HAP-1 (cell line): Measurements from ENCODE around the gene OR8B4.
"Not testable (repeated sequence)": the region's sequence is repeated elsewhere in the genome, so short reads cannot be mapped to it uniquely, and the experiment has no call there.

ENCODE experiments used
- DNase-seq, 2 experiments: peaks; one replicate each; pipeline ENCODE4 v3.0.0-alpha.2; 2016 to 2020; ENCODE audit warnings: low spot score in 2 of 2
- H3K27me3 ChIP-seq: fragments of 250-450 bp; sonication (Bioruptor Pico); 2 replicates; pipeline ENCODE4 v1.5.1; 2020; ENCODE audit warnings: low read depth, mild to moderate bottlenecking, moderate library complexity
- H3K36me3 ChIP-seq: fragments of 250-450 bp; sonication (Bioruptor Pico); replicated peaks from 2 replicates; pipeline ENCODE4 v1.5.1; 2020; ENCODE audit warnings: mild to moderate bottlenecking
- H3K4me1 ChIP-seq: fragments of 250-450 bp; sonication (Bioruptor Pico); 2 replicates; pipeline ENCODE4 v1.5.1; 2020; ENCODE audit warnings: mild to moderate bottlenecking
- H3K4me3 ChIP-seq: fragments of 250-450 bp; sonication (Bioruptor Pico); 2 replicates; pipeline ENCODE4 v1.5.1; 2020; ENCODE audit warnings: mild to moderate bottlenecking, moderate library complexity
- H3K9me3 ChIP-seq: fragments of 250-450 bp; sonication (Bioruptor Pico); 2 replicates; pipeline ENCODE4 v1.5.1; 2020; ENCODE audit warnings: mild to moderate bottlenecking, moderate library complexity
- in situ Hi-C: fragments of 300-500 bp; cut with MboI; formaldehyde crosslinking; loops from 3 replicates; pipeline ENCODE4 v1.14.3; 2020; ENCODE audit warnings: low sequenced_read_pairs, inconsistent platforms, mixed read lengths

Gene OR8B4

GRCh38 chr11:124442442-124442841, 17.8 kb upstream of the OR8B4 start:
- Histone ChIP-seq H3K36me3 (no peaks in the 10 kb centered on the region), H3K27me3 (no peaks in the 10 kb centered on the region), H3K9me3 (no peaks in the 10 kb centered on the region), H3K4me1 (no peaks in the 10 kb centered on the region), H3K4me3 (no peak overlapping the region)
- no peak for DNase-seq
- in situ Hi-C loops, result no loop called here

GRCh38 chr11:124441519-124441918, 16.8 kb upstream of the OR8B4 start:
- Histone ChIP-seq H3K36me3 (no peaks in the 10 kb centered on the region), H3K4me1 (no peaks in the 10 kb centered on the region), H3K4me3 (no peak overlapping the region), H3K27me3 (peaks cover 3% of the 10 kb centered on the region), H3K9me3 (no peaks in the 10 kb centered on the region)
- DNase-seq, result no peak
- in situ Hi-C loops, result no loop called here

DNA sequence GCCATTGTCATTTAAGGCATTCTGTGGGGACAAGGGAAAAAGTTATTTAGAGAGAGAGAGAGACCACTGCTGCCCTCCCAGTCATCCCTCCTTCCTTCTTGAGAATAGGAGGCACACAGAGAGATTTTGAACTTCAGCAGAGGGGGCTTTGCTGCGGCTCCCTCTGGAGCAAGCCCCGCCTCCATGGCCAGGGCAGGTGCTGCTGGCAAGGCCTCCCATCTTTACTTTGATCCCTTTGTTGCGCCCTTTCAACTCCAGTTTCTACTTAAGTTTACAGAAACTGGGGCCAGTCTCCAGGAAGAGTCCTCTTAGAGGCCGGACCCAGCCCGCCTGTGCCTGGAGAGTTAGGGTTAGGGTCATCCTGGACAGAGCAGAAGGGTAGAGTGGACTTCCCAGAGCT, 16.4 kb upstream of the OR8B4 start:
- no peaks in the 10 kb centered on the region for H3K9me3 ChIP-seq
- in situ Hi-C loops, result no loop called here
- no peaks in the 10 kb centered on the region for H3K36me3 ChIP-seq
- H3K4me1 ChIP-seq, result no peaks in the 10 kb centered on the region
- no peak overlapping the region for H3K4me3 ChIP-seq
- H3K27me3 ChIP-seq, result peaks cover 5% of the 10 kb centered on the region
- DNase-seq, result no peak

DNA sequence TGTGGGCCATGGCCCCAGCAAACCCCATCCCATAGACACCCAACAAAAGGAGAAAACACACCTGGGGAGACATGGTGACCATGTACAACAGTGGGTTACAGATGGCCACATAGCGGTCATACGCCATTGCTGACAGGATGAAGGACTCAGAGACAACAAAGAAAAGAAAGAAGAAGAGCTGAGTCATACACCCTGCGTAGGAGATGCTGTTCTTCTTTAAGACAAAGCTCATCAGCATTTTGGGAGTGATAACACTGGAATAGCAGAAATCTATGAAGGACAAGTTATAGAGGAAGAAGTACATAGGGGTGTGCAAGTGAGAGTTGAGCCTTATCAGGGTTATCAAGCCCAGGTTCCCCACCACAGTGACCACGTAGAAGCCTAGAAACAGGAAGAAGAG, 15.9 kb upstream of the OR8B4 start:
- no peaks in the 10 kb centered on the region for H3K9me3 ChIP-seq
- no peaks in the 10 kb centered on the region for H3K36me3 ChIP-seq
- H3K27me3 ChIP-seq, result peaks cover 6% of the 10 kb centered on the region
- no peak for DNase-seq
- in situ Hi-C loops, result no loop called here
- H3K4me3 ChIP-seq, result no peak overlapping the region
- no peaks in the 10 kb centered on the region for H3K4me1 ChIP-seq

DNA sequence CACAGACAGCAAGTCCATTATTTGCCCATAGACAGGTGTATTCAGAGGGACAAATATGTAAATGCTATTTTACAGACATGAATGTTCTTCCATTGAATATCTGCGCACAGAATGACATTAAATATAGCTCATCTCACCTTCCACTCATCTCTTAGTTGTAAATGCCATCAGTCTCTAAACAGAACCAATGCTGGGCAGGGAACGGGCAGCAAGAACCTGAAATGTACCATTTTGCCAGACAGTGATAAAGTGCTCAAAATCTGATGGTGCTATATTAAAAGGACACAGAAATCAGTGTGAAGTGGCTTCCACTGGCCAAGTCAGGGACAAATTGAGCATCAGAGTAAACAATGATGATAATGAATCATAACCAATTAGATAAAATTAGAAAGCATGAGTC, 10.0 kb upstream of the OR8B4 start:
- no peak for DNase-seq
- H3K36me3 ChIP-seq, result no peaks in the 10 kb centered on the region
- peaks cover 10% of the 10 kb centered on the region for H3K27me3 ChIP-seq
- H3K4me3 ChIP-seq, result no peak overlapping the region
- H3K4me1 ChIP-seq, result no peaks in the 10 kb centered on the region
- no peaks in the 10 kb centered on the region for H3K9me3 ChIP-seq
- in situ Hi-C loops, result no loop called here

GRCh38 chr11:124429599-124429998, 4.9 kb upstream of the OR8B4 start:
- Histone ChIP-seq H3K4me3 (no peak overlapping the region), H3K9me3 (no peaks in the 10 kb centered on the region), H3K36me3 (no peaks in the 10 kb centered on the region), H3K27me3 (no peaks in the 10 kb centered on the region), H3K4me1 (no peaks in the 10 kb centered on the region)
- in situ Hi-C loops, result no loop called here
- DNase-seq, result no peak

DNA sequence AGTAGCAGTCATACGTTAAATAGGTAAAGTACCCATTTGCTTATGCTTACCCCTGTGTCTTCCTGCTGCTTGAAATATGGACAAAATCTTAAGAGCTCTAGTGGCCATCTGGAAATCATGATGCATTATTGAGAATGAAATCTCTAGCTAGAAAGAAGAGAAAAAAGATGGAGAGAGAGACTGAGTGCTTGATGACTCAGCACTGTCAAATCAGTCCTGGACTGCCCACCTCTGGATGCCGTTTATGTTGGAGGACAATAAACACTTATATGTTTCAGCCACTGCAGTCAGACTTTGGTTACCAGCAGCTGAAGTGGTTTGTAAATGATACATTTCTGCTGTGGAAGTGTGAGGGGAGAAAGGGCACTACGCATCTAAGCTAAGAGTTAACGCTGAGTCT, 3.6 kb downstream of the OR8B4 start:
- Histone ChIP-seq H3K4me1 (no peaks in the 10 kb centered on the region), H3K9me3 (no peaks in the 10 kb centered on the region), H3K4me3 (no peak overlapping the region), H3K36me3 (no peaks in the 10 kb centered on the region), H3K27me3 (0 out of 2 replicates have a peak, but pooled peaks cover under 1% of the 10 kb centered on the region)
- DNase-seq, result no peak
- in situ Hi-C loops, result loop anchor here (25.0 kb wide), 2 partner anchors 166 to 441 kb away; partner anchors contain the start of gene ROBO3

- Histone ChIP-seq H3K36me3 (no peaks in the 10 kb centered on the region), H3K4me1 (no peaks in the 10 kb centered on the region), H3K9me3 (no peaks in the 10 kb centered on the region), H3K27me3 (peaks cover 7% of the 10 kb centered on the region; the same call in 1 of the 2 replicates), H3K4me3 (no peak overlapping the region)
- peak in 1 of 2 experiments; percentile 8 for DNase-seq
- in situ Hi-C loops, result loop anchor here (25.0 kb wide), 2 partner anchors 172 to 447 kb away; partner anchors contain the start of gene ROBO3
Observed at GRCh38 chr11:124415356-124415923, 9.2 kb downstream of the OR8B4 start.

GRCh38 chr11:124409906-124410305, 14.8 kb downstream of the OR8B4 start:
- DNase-seq, result no peak
- in situ Hi-C loops, result loop anchor here (25.0 kb wide), 2 partner anchors 177 to 452 kb away; partner anchors contain the start of gene ROBO3
- no peaks in the 10 kb centered on the region for H3K36me3 ChIP-seq

GRCh38 chr11:124405581-124405980, 19.1 kb downstream of the OR8B4 start:
- no peaks in the 10 kb centered on the region for H3K9me3 ChIP-seq
- no peaks in the 10 kb centered on the region for H3K4me1 ChIP-seq
- no peaks in the 10 kb centered on the region for H3K36me3 ChIP-seq
- H3K27me3 ChIP-seq, result 0 out of 2 replicates have a peak, but pooled peaks cover 6% of the 10 kb centered on the region
- H3K4me3 ChIP-seq, result no peak overlapping the region
- in situ Hi-C loops, result loop anchor here (25.0 kb wide), 2 partner anchors 182 to 457 kb away; partner anchors contain the start of gene ROBO3
- DNase-seq, result no peak

More at GRCh38 chr11:124409906-124410305, 14.8 kb downstream of the OR8B4 start:
- Histone ChIP-seq H3K4me1 (no peaks in the 10 kb centered on the region), H3K4me3 (no peak overlapping the region), H3K27me3 (peaks cover 8% of the 10 kb centered on the region; the same call in 1 of the 2 replicates), H3K9me3 (no peaks in the 10 kb centered on the region)

- not testable (repeated sequence) for H3K36me3 ChIP-seq, H3K9me3 ChIP-seq, DNase-seq, H3K27me3 ChIP-seq, H3K4me3 ChIP-seq, H3K4me1 ChIP-seq
- in situ Hi-C loops, result loop anchor here (25.0 kb wide), 2 partner anchors 184 to 459 kb away; partner anchors contain the start of gene ROBO3
Observed at GRCh38 chr11:124403186-124403585, 21.5 kb downstream of the OR8B4 start.

DNA sequence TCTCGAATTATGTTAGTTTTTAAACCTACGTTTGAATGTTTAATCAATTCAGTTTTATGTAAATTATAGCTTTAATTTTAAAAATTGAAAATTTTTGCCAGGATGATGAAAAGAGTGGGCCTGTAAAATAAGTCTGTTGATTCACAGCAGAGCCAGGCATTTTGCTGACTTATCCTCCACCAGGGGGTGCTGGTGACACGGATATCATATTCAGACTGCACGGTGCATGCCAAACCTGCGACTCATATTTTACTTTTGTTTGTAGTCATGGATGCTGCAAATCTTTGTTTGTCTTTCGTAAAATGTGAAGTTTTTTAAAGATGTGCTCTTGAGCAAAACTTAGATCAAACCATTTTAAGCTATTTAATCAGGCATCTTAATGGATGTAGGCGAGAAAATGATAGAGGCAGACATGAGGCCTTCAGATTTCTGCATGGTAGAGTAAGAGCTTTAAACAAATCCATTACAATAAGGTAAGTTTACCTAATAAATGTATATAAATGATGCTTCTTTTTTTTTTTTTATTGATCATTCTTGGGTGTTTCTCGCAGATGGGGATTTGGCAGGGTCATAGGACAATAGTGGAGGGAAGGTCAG, 22.2 kb downstream of the OR8B4 start:
- H3K4me3 ChIP-seq, result no peak overlapping the region
- H3K27me3 ChIP-seq, result 0 out of 2 replicates have a peak, but pooled peaks cover 3% of the 10 kb centered on the region
- in situ Hi-C loops, result loop anchor here (25.0 kb wide), 2 partner anchors 185 to 460 kb away; partner anchors contain the start of gene ROBO3
- peak; percentile 58 to 80 for DNase-seq
- no peaks in the 10 kb centered on the region for H3K36me3 ChIP-seq
- no peaks in the 10 kb centered on the region for H3K9me3 ChIP-seq
- H3K4me1 ChIP-seq, result no peaks in the 10 kb centered on the region

GRCh38 chr11:124398924-124399323, 25.7 kb downstream of the OR8B4 start, which contains the start of gene OR8B3:
Gene OR8B3, minus strand, starts transcription at chr11:124399024. Its CDS starts 1,673 bp downstream, at chr11:124397351.
- no peak within 1 kb of the TSS for H3K4me3 ChIP-seq
- H3K9me3 ChIP-seq, result no peaks in the 10 kb centered on the region
- DNase-seq, result no peak
- no peaks in the 10 kb centered on the region for H3K36me3 ChIP-seq
- in situ Hi-C loops, result no loop called here
- H3K4me1 ChIP-seq, result no peaks in the 10 kb centered on the region
- no peaks in the 10 kb centered on the region for H3K27me3 ChIP-seq

- H3K36me3 ChIP-seq, DNase-seq, H3K4me3 ChIP-seq, H3K4me1 ChIP-seq, in situ Hi-C loops, H3K9me3 ChIP-seq, H3K27me3 ChIP-seq: not testable (repeated sequence)
Observed at GRCh38 chr11:124396847-124397246, 27.8 kb downstream of the OR8B4 start.
